RCC 7860 (cell line): Measurements from ENCODE around the gene SMAD5.
A peak's percentile ranks its signal among the peaks of the same experiment; 100 is the strongest.

Experiments
- DNase-seq: peaks from one replicate; pipeline ENCODE4 v3.0.0-alpha.2; 2015; ENCODE audit warnings: low spot score
- FAIRE-seq: peaks from 2 replicates; lab custom pipeline; 2012; peaks lifted over from hg19 to GRCh38; lab: Jason Lieb, UNC

Gene SMAD5

GRCh38 chr5:136114414-136115125 is 18.1 kb upstream of the SMAD5 start:
- FAIRE-seq, result no peak
- no peak for DNase-seq

GRCh38 chr5:136115183-136115865 is 17.3 kb upstream of the SMAD5 start:
- DNase-seq (no peak), FAIRE-seq (no peak)

GRCh38 chr5:136120529-136120928 is 12.1 kb upstream of the SMAD5 start:
- DNase-seq (no peak), FAIRE-seq (no peak)

GRCh38 chr5:136123236-136123768 is 9.3 kb upstream of the SMAD5 start:
- FAIRE-seq (no peak), DNase-seq (peak; percentile 52)

GRCh38 chr5:136127560-136127959 is 5.1 kb upstream of the SMAD5 start:
- FAIRE-seq (no peak), DNase-seq (no peak)

- FAIRE-seq (no peak), DNase-seq (no peak)
Measured at GRCh38 chr5:136128481-136128880, 4.2 kb upstream of the SMAD5 start.

GRCh38 chr5:136129445-136129844 is 3.2 kb upstream of the SMAD5 start:
- FAIRE-seq (no peak), DNase-seq (no peak)

- DNase-seq (no peak), FAIRE-seq (no peak)
Measured at GRCh38 chr5:136130581-136130980, 2.1 kb upstream of the SMAD5 start.

- no peak for DNase-seq
- no peak for FAIRE-seq
Measured at GRCh38 chr5:136132087-136132486, 558 bp upstream of the SMAD5 start.

- no peak for FAIRE-seq
- peak; percentile 25 for DNase-seq
Measured at GRCh38 chr5:136133222-136133921, 727 bp downstream of the SMAD5 start.

- DNase-seq (no peak), FAIRE-seq (no peak)
Measured at GRCh38 chr5:136133922-136134379, 1.3 kb downstream of the SMAD5 start.

- DNase-seq (no peak), FAIRE-seq (no peak)
Measured at GRCh38 chr5:136134653-136135052, 2.0 kb downstream of the SMAD5 start.

GRCh38 chr5:136135536-136135935 is 2.9 kb downstream of the SMAD5 start:
- no peak for FAIRE-seq
- no peak for DNase-seq

- no peak for FAIRE-seq
- no peak for DNase-seq
Measured at GRCh38 chr5:136137497-136138220, 5.0 kb downstream of the SMAD5 start.

- peak; percentile 21 for FAIRE-seq
- no peak for DNase-seq
Measured at GRCh38 chr5:136141561-136141960, 8.9 kb downstream of the SMAD5 start.

- DNase-seq (no peak), FAIRE-seq (no peak)
Measured at GRCh38 chr5:136143312-136143711, 10.7 kb downstream of the SMAD5 start.

GRCh38 chr5:136143763-136144162 is 11.1 kb downstream of the SMAD5 start:
- no peak for DNase-seq
- no peak for FAIRE-seq

- FAIRE-seq, result no peak
- DNase-seq, result no peak
Measured at GRCh38 chr5:136145030-136145429, 12.4 kb downstream of the SMAD5 start.

- DNase-seq (no peak), FAIRE-seq (no peak)
Measured at GRCh38 chr5:136146201-136146600, 13.6 kb downstream of the SMAD5 start.

- FAIRE-seq (no peak), DNase-seq (no peak)
Measured at GRCh38 chr5:136147632-136148031, 15.0 kb downstream of the SMAD5 start.

GRCh38 chr5:136149891-136150290 is 17.2 kb downstream of the SMAD5 start:
- no peak for DNase-seq
- FAIRE-seq, result no peak
